Measurements from ENCODE around the gene AGTR1.
"Not testable (repeated sequence)": the region's sequence is repeated elsewhere in the genome, so short reads cannot be mapped to it uniquely, and the experiment has no call there.

Gene AGTR1

DNA sequence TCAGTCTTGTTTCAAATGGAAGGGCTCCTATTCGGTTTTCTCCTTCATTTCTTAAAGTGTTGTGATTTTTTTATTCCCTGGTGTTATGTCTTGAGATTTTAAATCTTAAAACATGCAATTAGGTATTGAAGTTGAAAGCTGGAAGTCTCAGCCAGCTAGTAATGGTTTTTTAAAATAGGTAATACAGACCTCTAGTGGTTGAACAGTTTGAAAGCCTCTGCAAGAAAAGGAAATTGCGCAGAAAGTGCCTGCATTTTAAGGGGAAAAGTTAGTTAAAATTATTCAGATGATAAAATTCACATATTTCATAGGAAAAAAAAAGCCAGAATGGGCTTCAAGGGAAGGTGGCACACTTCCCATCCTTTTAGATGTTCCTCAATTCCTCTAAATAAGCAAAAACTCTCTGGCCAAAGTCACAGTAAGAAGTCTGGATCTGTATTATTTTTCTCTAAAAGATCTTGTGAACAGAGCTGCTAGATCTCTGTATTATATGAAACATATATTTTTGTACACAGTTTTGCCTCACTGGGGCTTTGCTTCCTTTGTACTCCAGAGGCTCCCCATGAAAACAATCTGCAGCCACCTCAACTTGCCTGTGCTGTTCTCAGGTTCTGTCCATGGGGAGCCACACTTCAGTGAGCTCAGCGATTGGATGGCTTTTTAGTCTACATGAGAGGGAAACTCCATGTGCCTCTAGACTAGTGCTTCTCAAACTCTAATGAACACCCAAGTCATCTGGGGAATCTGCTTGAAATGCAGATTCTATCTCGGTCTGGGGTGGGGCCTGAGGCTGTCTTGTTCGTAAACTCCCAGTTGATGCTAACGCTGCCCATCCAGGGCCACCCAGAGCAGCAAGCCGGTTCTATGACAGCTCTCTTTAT lies 21.5 kb downstream of the AGTR1 start:
- DNase-seq (ENCODE audit: low read depth), result no peak

- no peak for DNase-seq (ENCODE audit: low read depth)
These were observed 23.2 kb downstream of the AGTR1 start for GRCh38 chr3:148720873-148721272.

- DNase-seq (ENCODE audit: low read depth), result no peak
These were observed 25.9 kb downstream of the AGTR1 start for GRCh38 chr3:148723631-148724030.

- DNase-seq (ENCODE audit: low read depth), result no peak
These were observed 29.5 kb downstream of the AGTR1 start for GRCh38 chr3:148727231-148727630.

GRCh38 chr3:148728753-148729152 lies 31.1 kb downstream of the AGTR1 start:
- no peak for DNase-seq (ENCODE audit: low read depth)

GRCh38 chr3:148729476-148730055 lies 31.9 kb downstream of the AGTR1 start:
- no peak for DNase-seq (ENCODE audit: low read depth)

DNA sequence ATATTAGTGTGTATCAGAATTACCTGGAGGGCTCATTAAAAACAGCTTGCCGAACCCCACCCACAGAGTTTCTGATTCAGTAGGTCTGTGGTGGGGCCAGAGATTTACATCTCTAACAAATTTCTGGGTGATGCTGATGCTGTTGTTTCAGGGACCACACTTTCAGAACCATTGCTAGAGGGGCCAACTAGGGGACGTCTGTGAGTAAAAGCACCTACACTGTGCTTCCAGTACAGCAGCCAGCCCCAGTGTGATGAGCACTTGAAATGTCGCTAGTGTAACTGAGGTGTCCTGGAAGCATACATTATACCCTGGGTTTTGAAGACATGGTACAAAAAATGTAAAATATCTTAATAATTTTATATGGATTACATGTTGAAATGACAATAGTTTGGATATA lies 33.0 kb downstream of the AGTR1 start:
- DNase-seq (ENCODE audit: low read depth), result no peak

- DNase-seq (ENCODE audit: low read depth), result no peak
These were observed 37.9 kb downstream of the AGTR1 start for GRCh38 chr3:148735597-148735996.

- DNase-seq (ENCODE audit: low read depth), result no peak
These were observed 38.4 kb downstream of the AGTR1 start for GRCh38 chr3:148736086-148736485.

DNA sequence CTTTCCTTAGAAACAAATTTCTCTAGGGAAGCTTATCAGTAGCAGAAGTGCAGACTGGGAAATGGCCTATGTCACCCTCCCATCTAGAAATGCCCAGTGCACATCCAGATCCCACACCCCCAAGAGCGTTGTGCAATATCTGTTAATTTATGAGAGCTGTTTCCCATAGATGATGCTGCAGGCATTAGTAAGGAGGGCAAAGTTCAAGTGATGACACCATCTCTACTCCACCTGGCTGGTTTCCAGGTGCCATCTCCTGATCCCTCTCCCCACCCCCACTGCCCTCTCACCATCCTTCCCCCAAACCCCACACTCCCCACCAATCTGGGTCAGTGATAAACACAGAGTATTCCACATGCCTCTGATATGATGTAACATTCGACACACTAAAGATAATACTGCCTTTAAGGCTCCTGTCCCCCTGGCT lies 39.4 kb downstream of the AGTR1 start:
- DNase-seq (ENCODE audit: low read depth), result no peak

GRCh38 chr3:148739720-148740119 lies 42.0 kb downstream of the AGTR1 start:
- no peak for DNase-seq (ENCODE audit: low read depth)

DNA sequence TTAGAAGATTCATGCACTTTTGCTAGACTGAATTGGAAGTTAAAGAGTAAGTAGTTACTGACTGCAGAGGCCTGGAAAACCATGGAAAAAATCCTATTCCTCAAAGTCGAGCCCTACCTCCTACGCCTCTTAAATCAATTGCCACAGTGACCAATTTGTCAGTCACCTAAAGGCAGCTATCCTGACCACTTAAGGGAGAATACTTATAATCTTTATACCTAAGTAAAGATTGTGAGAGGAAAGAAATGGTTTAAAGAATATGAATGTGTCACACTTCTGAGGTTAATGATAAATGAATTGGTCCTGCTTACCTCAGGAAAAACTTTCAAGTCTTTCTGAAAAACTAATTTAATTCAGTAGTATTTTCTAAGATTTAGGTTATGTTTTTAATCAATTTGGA lies 42.6 kb downstream of the AGTR1 start:
- DNase-seq (ENCODE audit: low read depth), result no peak

DNA sequence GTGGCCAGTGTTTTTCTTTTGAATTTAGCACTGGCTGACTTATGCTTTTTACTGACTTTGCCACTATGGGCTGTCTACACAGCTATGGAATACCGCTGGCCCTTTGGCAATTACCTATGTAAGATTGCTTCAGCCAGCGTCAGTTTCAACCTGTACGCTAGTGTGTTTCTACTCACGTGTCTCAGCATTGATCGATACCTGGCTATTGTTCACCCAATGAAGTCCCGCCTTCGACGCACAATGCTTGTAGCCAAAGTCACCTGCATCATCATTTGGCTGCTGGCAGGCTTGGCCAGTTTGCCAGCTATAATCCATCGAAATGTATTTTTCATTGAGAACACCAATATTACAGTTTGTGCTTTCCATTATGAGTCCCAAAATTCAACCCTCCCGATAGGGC lies 43.5 kb downstream of the AGTR1 start:
- DNase-seq (ENCODE audit: low read depth), result no peak

GRCh38 chr3:148742118-148742517 lies 44.4 kb downstream of the AGTR1 start:
- DNase-seq (ENCODE audit: low read depth), result no peak

DNA sequence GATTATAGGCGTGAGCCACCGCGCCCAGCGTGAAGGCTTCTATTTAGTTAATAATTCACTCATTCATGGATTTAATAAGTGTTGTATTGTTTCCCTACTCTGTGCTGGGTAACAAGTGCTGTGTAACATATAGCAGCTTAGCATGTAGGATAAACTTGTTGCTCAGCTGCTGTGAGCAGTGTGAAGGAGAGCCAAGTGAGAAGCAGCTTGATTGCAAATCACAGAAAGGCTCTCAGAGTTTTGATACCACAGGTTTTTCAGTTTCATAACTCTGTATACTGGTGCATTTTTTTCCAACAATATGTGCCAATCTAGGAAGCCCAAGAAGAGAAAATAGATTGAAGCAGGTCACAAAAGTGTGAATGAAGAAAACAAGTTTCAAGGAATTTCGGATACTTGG lies 48.4 kb downstream of the AGTR1 start:
- no peak for DNase-seq (ENCODE audit: low read depth)

GRCh38 chr3:148748283-148748682 lies 50.6 kb downstream of the AGTR1 start:
- no peak for DNase-seq (ENCODE audit: low read depth)

DNA sequence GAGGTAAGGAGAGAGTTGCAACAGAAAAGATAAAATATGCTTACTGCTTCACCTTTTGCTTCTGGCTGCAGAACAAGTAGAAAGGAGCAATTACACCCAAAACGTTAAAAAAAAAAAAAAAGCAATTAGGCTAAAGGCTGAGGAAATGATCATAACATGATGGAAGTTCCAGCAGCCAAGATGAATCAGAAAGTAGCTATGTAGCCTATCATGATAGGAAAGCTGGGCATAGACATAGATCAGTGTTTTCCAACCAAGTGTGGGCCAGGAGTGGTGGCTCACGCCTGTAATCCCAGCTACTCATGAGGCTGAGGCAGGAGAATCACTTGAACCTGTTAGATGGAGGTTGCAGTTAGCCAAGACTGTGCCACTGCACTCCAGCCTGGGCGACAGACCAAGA lies 52.6 kb downstream of the AGTR1 start:
- no peak for DNase-seq (ENCODE audit: low read depth)

DNA sequence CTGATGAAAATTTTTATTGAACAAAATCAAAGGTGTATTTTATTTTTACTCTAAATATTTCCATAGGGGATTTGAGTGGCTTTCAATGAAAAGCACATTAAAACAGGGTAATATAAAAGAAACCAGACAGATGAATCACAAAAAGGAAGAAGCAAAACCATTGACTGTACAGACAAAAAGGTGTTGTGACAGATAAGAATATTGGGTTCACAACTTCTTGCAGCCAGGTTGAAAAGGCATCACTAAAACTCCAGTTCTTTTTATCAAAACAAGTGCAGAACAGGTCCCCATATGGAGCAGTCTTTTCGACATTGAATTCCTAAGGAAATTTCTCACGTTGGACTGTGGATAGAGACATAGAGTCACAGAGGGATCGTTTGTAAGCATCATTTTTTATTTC lies 53.8 kb downstream of the AGTR1 start:
- DNase-seq (ENCODE audit: low read depth), result no peak

DNA sequence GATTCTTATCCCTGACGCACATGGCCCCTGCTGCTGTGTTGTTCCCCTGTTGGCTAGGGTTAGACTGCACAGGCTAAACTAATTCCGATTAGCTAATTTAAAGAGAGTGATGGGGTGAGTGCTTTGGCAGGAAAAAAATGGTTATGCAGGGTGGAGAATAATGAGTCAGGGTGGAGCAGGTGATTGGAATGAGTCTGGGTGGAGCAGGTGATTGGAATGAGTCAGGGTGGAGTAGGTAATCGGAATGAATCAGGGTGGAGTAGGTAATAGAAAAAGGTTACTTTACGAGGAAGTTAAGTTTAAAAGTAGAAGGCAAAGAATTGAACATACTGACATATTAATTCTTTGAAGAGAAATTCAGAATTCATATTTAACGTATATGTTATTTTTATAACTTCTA lies 55.7 kb downstream of the AGTR1 start:
- not testable (repeated sequence) for DNase-seq (ENCODE audit: low read depth)

DNA sequence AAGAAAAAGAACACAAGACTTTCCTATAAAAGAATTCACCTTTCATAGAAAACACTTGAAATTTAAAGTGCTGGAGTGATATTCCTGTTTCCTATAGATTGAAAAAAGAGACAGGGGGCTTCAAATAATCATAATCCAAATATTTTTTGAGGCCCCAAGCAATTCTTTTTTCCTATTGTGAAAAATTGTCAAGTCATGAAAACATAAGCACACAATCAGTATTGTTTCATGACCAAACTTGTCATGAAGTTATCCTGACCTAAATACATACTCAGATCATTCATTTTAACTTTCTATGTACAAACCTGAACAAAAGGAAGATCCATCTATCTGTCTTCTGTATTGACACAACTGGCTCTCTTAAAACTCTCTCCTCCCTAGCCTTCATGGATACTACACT lies 57.9 kb downstream of the AGTR1 start:
- no peak for DNase-seq (ENCODE audit: low read depth)

GRCh38 chr3:148756311-148756710 lies 58.6 kb downstream of the AGTR1 start:
- DNase-seq (ENCODE audit: low read depth), result no peak

- no peak for DNase-seq (ENCODE audit: low read depth)
These were observed 59.8 kb downstream of the AGTR1 start for GRCh38 chr3:148757238-148758215.
